ENCODE data around the gene FXYD1. TPM values are rescaled to one million over a fixed set of nuclear protein-coding genes. Genes with fewer than 3 reads are reported as not detected.

FXYD1 gene
- total and polyA plus RNA-seq, 10 donors: 0.83 to 18.1 (median 10.8) TPM; not detected in 1

DNA sequence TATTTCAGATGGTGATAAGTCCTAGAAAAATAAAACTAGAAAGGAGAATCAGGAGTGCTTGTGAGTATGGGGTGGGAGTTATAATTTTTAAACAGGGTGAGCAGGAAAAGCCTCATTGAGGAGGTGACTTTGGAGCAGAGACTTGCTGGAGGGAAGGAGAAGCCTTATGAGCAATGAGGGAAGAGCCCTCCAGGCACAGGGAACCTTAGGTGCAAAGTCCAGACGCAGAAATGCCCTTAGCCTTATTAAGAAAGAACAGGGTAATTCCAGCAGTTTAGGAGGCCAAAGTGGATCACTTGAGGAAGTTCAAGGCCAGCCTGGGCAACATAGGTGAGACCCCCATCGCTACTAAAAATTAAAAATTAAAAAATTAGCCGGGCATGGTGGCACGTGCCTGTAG lies 44.0 kb upstream of the FXYD1 start:
- H3K4me1 ChIP-seq: peaks cover 0 to 14% (median 12%) of the 10 kb centered on the region in 6 donors
- TF ChIP-seq POLR2A (IDR thresholded peaks at IDR 0.05) (no peak), POLR2AphosphoS5 (IDR thresholded peaks at IDR 0.05) (no peak)
- TF ChIP-seq, protein P1, sequence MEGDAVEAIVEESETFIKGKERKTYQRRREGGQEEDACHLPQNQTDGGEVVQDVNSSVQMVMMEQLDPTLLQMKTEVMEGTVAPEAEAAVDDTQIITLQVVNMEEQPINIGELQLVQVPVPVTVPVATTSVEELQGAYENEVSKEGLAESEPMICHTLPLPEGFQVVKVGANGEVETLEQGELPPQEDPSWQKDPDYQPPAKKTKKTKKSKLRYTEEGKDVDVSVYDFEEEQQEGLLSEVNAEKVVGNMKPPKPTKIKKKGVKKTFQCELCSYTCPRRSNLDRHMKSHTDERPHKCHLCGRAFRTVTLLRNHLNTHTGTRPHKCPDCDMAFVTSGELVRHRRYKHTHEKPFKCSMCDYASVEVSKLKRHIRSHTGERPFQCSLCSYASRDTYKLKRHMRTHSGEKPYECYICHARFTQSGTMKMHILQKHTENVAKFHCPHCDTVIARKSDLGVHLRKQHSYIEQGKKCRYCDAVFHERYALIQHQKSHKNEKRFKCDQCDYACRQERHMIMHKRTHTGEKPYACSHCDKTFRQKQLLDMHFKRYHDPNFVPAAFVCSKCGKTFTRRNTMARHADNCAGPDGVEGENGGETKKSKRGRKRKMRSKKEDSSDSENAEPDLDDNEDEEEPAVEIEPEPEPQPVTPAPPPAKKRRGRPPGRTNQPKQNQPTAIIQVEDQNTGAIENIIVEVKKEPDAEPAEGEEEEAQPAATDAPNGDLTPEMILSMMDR (IDR thresholded peaks at IDR 0.05 in 8 of 11, conservative IDR thresholded peaks at IDR 0.05 in 3 of 11): no peak
- H3K4me3 ChIP-seq: no peak overlapping the region
- intact Hi-C loops (cut with DNase I; ENCODE audit: low total_unique reads): loop anchor here (5.0 kb wide), 1 partner anchor 122 kb away; no protein-coding TSS in a partner anchor
- WGBS, 5 donors: 86 to 95% (median 93%) methylated on average over 4 of the region's 4 CpGs
- H3K36me3 ChIP-seq: no peaks in the 10 kb centered on the region
- H3K27me3 ChIP-seq (replicated peaks in 1 of 7): peaks cover 0 to 18% (median 4%) of the 10 kb centered on the region in 7 donors
- DNase-seq: no peak
- no peaks in the 10 kb centered on the region for H3K9me3 ChIP-seq
- H3K27ac ChIP-seq: no peak overlapping the region

DNA sequence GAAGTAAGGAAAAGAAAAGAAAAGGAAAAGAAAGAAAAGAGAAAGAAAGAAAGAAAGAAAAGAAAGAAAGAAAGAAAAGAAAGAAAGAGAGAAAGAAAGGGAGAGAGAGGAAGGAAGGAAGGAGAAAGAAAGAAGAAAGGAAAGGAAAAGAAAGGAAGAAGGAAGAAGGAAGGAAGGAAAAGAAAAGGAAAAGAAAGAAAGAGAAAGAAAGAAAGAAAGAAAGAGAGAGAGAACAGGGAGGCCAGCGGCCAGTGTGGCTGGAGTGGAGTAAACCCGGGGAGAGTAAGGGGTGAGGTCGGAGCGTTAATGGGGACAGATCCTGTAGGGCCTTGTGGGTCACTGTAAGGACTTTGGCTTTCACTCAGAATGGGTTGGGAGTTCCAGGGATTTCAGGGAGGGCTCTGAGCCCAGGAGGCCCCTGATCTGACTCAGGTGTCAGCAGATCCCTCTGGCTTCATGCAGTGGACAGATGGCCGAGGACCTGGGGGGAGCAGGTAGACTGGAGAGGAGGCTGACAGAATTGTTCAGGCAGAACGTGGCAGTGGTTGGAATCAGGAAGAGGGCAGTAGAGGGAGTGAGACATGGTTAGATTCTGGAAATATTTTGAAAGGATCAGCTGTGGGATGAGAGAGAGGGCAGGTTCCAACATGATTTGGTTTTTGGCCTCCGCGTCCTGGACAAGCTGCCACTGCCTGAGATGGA lies 42.8 kb upstream of the FXYD1 start:
- intact Hi-C loops (cut with DNase I; ENCODE audit: low total_unique reads): no loop called here
- Histone ChIP-seq H3K9me3 (no peaks in the 10 kb centered on the region), H3K27ac (no peak overlapping the region), H3K27me3 (replicated peaks in 1 of 7) (peaks cover 0 to 7% (median 3%) of the 10 kb centered on the region in 7 donors), H3K36me3 (no peaks in the 10 kb centered on the region), H3K4me3 (no peak overlapping the region), H3K4me1 (peaks cover 0 to 5% (median 4%) of the 10 kb centered on the region in 6 donors)
- DNase-seq: no peak
- TF ChIP-seq, protein P1 (IDR thresholded peaks at IDR 0.05 in 8 of 11, conservative IDR thresholded peaks at IDR 0.05 in 3 of 11): no peak
- TF ChIP-seq POLR2AphosphoS5 (IDR thresholded peaks at IDR 0.05): no peak
- TF ChIP-seq POLR2A (IDR thresholded peaks at IDR 0.05): no peak
- 74 to 85% (median 82%) methylated on average over 8 of the region's 8 CpGs for WGBS, 5 donors

DNA sequence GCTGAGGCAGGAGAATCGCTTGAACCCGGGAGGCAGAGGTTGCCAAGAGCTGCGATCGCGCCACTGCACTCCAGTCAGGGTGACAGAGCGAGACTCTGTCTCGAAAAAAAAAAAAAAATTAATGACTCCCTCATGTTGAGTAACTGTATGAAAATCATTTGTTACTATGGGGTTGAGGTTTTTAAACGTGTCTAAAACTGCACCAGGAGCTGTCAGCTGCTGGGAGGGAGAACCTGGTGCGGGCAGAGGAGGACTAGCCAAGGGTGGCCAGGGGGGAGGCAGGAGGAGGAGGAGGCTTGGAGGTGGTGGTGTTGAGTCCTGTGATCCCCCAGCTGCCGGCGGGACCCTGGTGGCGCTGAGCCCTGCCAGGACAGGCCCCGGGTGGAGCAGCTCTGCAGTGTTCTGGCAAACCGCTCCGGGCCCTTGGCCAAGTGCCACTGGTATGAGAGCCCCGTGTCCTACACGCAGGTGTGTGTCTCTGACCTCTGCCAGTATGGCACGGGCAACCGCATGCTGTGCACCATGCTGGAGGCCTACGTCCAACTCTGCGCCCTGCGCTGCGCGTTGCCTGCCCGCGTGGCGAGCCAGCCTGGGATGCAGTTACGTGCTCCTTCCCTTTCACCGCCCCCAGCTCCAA lies 40.1 kb upstream of the FXYD1 start:
- Histone ChIP-seq H3K4me1 (no peaks in the 10 kb centered on the region), H3K27ac (no peak overlapping the region), H3K9me3 (no peaks in the 10 kb centered on the region), H3K27me3 (replicated peaks in 1 of 7) (no peaks in the 10 kb centered on the region), H3K4me3 (no peak overlapping the region), H3K36me3 (no peaks in the 10 kb centered on the region)
- no peak for DNase-seq
- intact Hi-C loops (cut with DNase I; ENCODE audit: low total_unique reads): no loop called here
- TF ChIP-seq POLR2A (IDR thresholded peaks at IDR 0.05): no peak
- no peak for TF ChIP-seq POLR2AphosphoS5 (IDR thresholded peaks at IDR 0.05)
- TF ChIP-seq, protein P1 (IDR thresholded peaks at IDR 0.05 in 8 of 11, conservative IDR thresholded peaks at IDR 0.05 in 3 of 11): no peak
- WGBS, 5 donors: 85 to 91% (median 87%) methylated on average over 24 to 29 of the region's 29 CpGs

Measured in spleen (tissue), 11 donors.